ENCODE data around the gene BBLN. TPM values are rescaled to one million over a fixed set of nuclear protein-coding genes. Genes with fewer than 3 reads are reported as not detected.

Gene BBLN
- total RNA-seq, 1 experiment from 2014 or later, result 74.9 TPM

DNA sequence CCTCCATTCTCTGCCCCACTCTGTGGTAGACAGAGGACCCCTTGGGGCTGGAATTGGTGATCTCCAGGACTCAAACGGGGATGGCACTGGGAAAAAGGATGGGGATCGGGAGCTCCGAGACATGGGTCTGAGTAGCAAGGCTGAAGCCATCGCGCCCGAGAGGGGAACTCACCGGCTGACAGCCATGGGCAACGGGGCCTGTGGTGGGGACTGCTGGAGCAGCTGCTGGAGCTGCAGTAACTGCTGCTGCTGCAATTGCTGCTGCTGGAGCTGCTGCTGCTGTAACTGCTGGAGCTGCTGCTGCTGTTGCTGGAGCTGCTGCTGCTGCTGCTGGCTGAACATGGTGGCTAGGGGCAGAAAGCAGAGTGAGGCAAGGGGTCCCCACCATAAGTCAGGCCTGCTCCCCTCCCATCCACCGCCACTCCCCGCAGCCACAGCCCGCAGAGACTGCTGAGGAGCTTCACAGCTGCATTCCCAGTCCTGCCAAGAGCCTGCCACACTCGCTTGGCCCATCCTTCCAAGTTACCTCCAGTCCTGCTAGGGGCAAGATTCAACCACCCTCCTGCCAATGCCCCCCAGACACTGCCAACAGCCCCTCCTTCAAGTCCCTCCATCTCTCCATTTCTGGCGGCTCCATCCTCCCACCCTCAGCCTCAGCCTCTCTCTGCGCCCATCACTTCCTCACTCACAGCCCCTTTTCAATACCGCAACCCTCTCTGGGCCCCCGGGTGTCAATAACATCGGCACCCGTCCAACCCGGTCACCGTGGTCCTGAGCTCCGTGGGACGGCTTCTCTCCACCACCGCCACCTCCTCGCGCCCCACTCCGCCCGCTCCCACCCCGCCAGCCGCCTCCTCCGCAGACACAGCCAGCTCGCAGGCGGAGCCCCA lies 30.7 kb downstream of the BBLN start:
- no peak for DNase-seq

More for the DNA sequence above, 30.7 kb downstream of the BBLN start:
- Mint-ChIP-seq H3K27me3 (ENCODE audit: low read depth) (no peaks in the 10 kb centered on the region), H3K27ac (peak overlapping the region in 2 of 3 experiments; percentile 42 to 65; a peak in 3 of 7 replicates), H3K4me1 (peaks cover 9 to 14% of the 10 kb centered on the region in 2 experiments), H3K4me3 (peak overlapping the region; percentile 84 to 97), H3K9me3 (no peaks in the 10 kb centered on the region), H3K36me3 (ENCODE audit: insufficient read depth in 1 of 3, low read depth in 3 of 3) (peaks cover 14 to 35% (median 23%) of the 10 kb centered on the region in 3 experiments; a peak in 6 of 7 replicates)
- Histone ChIP-seq H4K20me1 (ENCODE audit: control insufficient read depth, insufficient read depth, insufficient read length) (no peaks in the 10 kb centered on the region), H2AFZ (ENCODE audit: low read length) (no peak overlapping the region), H3K18ac (ENCODE audit: insufficient read length, low read depth, low read length) (no peak overlapping the region), H2BK20ac (ENCODE audit: low read depth, low read length, poor library complexity, severe bottlenecking) (no peak overlapping the region), H3K79me1 (ENCODE audit: insufficient read depth, low read depth, low read length, poor library complexity, severe bottlenecking) (no peaks in the 10 kb centered on the region), H3K27ac (ENCODE audit: insufficient read length, low read depth, low read length) (no peak overlapping the region), H2BK5ac (ENCODE audit: insufficient read length, low read length) (no peak overlapping the region), H3K23ac (ENCODE audit: insufficient read length, low read depth, low read length) (no peak overlapping the region), H3K79me2 (ENCODE audit: insufficient read depth, low read length) (no peaks in the 10 kb centered on the region), H3T11ph (ENCODE audit: low read length) (no peak overlapping the region), H3K27me3 (ENCODE audit: insufficient read depth, low read length) (no peaks in the 10 kb centered on the region), H3K23me2 (ENCODE audit: insufficient read length, low read depth, low read length, poor library complexity, severe bottlenecking) (peaks cover 11% of the 10 kb centered on the region), H4K8ac (replicated peaks; ENCODE audit: insufficient read length, low read depth, low read length) (no peak overlapping the region), H3K9me3 (ENCODE audit: control insufficient read depth, low read depth, low read length) (no peaks in the 10 kb centered on the region), H2BK120ac (ENCODE audit: low read depth, low read length, poor library complexity, severe bottlenecking) (no peak overlapping the region), H3K14ac (ENCODE audit: insufficient read depth, low read length) (no peak overlapping the region; the same call in 1 of the 2 replicates), H3K4ac (ENCODE audit: low read depth, low read length) (no peak overlapping the region), H3K56ac (ENCODE audit: insufficient read length, low read depth, low read length) (no peak overlapping the region), H2AK5ac (ENCODE audit: insufficient read length, low read length) (no peak overlapping the region), H2BK12ac (ENCODE audit: insufficient read length, low read depth, low read length) (no peak overlapping the region), H4K5ac (ENCODE audit: insufficient read length, low read depth, low read length) (no peak overlapping the region), H2BK15ac (ENCODE audit: low read depth, low read length) (no peak overlapping the region), H3K4me2 (ENCODE audit: insufficient read depth, insufficient read length, low read length) (peak overlapping the region; percentile 89), H3K4me1 (ENCODE audit: insufficient read depth, low read length) (no peaks in the 10 kb centered on the region), H3K9ac (ENCODE audit: extremely low read depth, insufficient read length, low read length) (peak overlapping the region; percentile 3), H4K91ac (ENCODE audit: insufficient read length, low read depth, low read length) (no peak overlapping the region)
- no CpG with 5 or more reads among the region's 32 CpGs for whole genome bisulfite sequencing (ENCODE audit: extremely low coverage, insufficient read length, low lambda C conversion rate)
- TF ChIP-seq, protein P1, sequence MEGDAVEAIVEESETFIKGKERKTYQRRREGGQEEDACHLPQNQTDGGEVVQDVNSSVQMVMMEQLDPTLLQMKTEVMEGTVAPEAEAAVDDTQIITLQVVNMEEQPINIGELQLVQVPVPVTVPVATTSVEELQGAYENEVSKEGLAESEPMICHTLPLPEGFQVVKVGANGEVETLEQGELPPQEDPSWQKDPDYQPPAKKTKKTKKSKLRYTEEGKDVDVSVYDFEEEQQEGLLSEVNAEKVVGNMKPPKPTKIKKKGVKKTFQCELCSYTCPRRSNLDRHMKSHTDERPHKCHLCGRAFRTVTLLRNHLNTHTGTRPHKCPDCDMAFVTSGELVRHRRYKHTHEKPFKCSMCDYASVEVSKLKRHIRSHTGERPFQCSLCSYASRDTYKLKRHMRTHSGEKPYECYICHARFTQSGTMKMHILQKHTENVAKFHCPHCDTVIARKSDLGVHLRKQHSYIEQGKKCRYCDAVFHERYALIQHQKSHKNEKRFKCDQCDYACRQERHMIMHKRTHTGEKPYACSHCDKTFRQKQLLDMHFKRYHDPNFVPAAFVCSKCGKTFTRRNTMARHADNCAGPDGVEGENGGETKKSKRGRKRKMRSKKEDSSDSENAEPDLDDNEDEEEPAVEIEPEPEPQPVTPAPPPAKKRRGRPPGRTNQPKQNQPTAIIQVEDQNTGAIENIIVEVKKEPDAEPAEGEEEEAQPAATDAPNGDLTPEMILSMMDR (conservative IDR thresholded peaks at IDR 0.05), result no peak
